HG02884 (cell line): ENCODE results near the gene KRTAP3-1.

Experiments used
- ATAC-seq: cut with Tn5 transposase; IDR thresholded peaks from one replicate; pipeline ENCODE4 v1.9.1; 2021; ENCODE audit warnings: mild to moderate bottlenecking, moderate library complexity; ENCODE audit not compliant: unreplicated experiment

Gene KRTAP3-1

DNA sequence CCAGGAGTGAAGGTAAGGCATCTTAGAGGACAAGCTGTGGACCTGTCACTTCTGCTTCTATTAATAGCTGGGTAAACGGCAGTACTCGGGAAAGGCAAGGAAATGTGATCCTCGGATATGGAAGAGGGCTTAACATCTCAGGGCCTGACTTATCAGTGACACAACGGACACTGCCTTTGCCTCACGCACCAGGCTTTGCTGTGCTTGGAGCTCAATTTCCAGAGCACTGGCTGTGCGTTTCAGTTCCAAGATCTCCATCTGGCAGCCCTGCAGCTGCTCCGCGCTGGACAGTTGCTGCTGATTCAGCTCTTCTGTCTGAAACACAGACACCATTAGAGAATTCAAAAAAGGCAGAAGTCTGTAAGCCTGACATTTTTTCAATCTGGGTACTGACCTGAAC, 28.3 kb downstream of the KRTAP3-1 start:
- no peak for ATAC-seq

- no peak for ATAC-seq
Measured at GRCh38 chr17:40980117-40980516, 28.8 kb downstream of the KRTAP3-1 start.

DNA sequence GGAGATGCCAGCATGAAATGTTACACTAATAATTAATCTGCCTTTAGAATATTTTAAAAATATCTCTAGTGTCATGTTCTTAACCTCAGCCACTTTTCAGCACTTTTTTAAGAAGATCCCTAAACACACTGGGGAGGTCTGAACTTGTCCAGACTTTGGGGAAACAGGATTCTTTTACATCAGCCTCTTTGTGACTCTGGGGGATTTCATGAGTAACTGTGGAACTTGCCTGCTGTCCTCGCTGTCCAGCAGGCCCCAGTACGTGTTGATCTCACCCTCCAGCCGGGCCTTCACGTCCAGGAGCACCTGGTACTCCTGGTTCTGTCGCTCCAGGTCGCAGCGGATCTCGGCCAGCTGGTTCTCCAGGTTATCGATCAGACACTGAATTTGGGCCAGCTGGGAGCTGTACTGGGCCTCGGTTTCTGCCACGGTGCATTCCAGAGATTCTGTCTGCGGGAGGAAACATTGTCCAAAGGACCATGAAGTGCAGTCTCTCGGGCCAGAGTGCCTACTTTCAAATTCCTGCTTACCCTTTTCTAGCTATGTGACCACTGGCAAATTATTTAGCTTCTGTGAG, 30.3 kb downstream of the KRTAP3-1 start:
- ATAC-seq: no peak

GRCh38 chr17:40975516-40975915, 33.4 kb downstream of the KRTAP3-1 start:
- ATAC-seq: no peak

DNA sequence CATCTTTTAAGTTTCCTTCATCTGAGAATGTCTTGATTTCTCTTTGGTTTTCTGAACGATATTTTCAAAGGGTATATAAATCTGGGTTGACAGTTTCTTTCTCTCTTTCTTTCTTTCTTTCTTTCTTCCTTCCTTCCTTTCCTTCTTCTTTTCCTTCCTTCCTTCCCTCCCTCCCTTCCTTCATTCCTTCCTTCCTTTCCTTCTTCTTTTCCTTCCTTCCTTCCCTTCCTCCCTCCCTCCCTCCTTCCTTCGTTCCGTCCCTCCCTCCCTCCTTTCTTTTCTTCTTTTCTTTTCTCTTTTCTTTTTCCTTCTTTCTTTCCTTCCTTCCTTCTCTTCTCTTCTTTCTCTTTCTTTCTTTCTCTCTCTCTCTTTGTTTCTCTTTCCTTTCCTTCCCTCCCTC, 34.6 kb downstream of the KRTAP3-1 start:
- no peak for ATAC-seq

DNA sequence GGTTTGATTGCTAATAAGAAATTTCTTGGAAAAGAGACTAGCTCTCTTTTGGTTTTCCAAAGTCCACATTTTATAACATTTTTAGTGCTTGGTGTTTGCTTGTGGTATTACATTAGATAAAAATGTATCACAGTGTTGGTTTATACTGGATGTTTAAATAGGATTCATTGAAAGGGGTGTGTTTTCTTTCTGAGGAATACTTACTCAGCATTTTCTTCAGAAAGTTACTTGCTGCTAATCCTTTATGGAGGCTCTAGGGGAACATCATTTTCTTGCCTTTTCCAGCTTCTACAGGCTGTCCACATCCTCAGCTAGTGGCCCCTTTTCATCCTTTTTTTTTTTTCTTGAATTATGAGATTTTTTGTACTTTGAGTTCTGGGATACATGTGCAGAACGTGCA, 41.3 kb downstream of the KRTAP3-1 start:
- no peak for ATAC-seq

- ATAC-seq: no peak
Measured at GRCh38 chr17:40966848-40967247, 42.1 kb downstream of the KRTAP3-1 start, which contains the start of gene KRT39. KRT39 (minus strand) TSS chr17:40966948; CDS start chr17:40966856, 92 bp downstream.

- no peak for ATAC-seq
Measured at GRCh38 chr17:40963838-40964237, 45.1 kb downstream of the KRTAP3-1 start.

GRCh38 chr17:40962059-40962561, 46.8 kb downstream of the KRTAP3-1 start:
- no peak for ATAC-seq

DNA sequence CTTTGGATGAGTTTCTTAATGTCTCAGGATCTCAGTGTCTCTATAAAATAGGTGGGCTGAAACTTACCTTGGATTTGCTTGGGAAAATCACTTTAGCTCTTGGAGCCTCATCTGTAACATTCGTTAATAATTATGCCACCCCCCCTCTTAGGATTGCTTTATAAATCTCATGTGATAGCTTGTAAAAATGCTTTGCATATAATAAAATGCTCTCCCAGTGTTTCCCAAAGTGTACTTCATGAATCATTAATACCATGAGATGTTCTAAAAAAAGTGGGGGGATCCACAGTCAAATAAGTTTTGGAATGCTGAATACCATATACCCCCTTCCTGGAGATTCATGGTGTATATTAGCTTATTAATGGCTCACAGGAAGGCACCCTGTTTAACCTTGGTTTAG, 47.3 kb downstream of the KRTAP3-1 start:
- no peak for ATAC-seq

- ATAC-seq: no peak
Measured at GRCh38 chr17:40960144-40960543, 48.8 kb downstream of the KRTAP3-1 start.
